Stimulated activated CD4-positive, alpha-beta T cell treated with anti-CD3 and anti-CD28 coated beads, Interleukin-15, amount 100 ng/mL, for 24 hours (primary cell): ENCODE results near the gene SLC15A2.
"Not testable (repeated sequence)": the region's sequence is repeated elsewhere in the genome, so short reads cannot be mapped to it uniquely, and the experiment has no call there.

Experiments used
- DNase-seq: peaks from one replicate; pipeline ENCODE4 v3.0.0-alpha.2; 2020

SLC15A2 gene

GRCh38 chr3:121938141-121938855 lies 44.1 kb downstream of the SLC15A2 start:
- not testable (repeated sequence) for DNase-seq

- no peak for DNase-seq
Observed at GRCh38 chr3:121941592-121941991, 47.4 kb downstream of the SLC15A2 start.

GRCh38 chr3:121942116-121942786 lies 48.0 kb downstream of the SLC15A2 start:
- DNase-seq = no peak

- DNase-seq = no peak
Observed at GRCh38 chr3:121943431-121943830, 49.2 kb downstream of the SLC15A2 start.

GRCh38 chr3:121948641-121949040 lies 54.4 kb downstream of the SLC15A2 start:
- DNase-seq = no peak

- no peak for DNase-seq
Observed at GRCh38 chr3:121951291-121951919, 57.2 kb downstream of the SLC15A2 start.

GRCh38 chr3:121956363-121956762 lies 62.2 kb downstream of the SLC15A2 start:
- no peak for DNase-seq

GRCh38 chr3:121957674-121958415 lies 63.6 kb downstream of the SLC15A2 start:
- no peak for DNase-seq

GRCh38 chr3:121958801-121959200 lies 64.6 kb downstream of the SLC15A2 start:
- no peak for DNase-seq

GRCh38 chr3:121961283-121961682 lies 67.1 kb downstream of the SLC15A2 start:
- no peak for DNase-seq

GRCh38 chr3:121962443-121962842 lies 68.2 kb downstream of the SLC15A2 start:
- DNase-seq = no peak

- no peak for DNase-seq
Observed at GRCh38 chr3:121963608-121964007, 69.4 kb downstream of the SLC15A2 start.

GRCh38 chr3:121969631-121970030 lies 75.4 kb downstream of the SLC15A2 start:
- no peak for DNase-seq

- DNase-seq = no peak
Observed at GRCh38 chr3:121970047-121970446, 75.8 kb downstream of the SLC15A2 start.

- no peak for DNase-seq
Observed at GRCh38 chr3:121974601-121975111, 80.5 kb downstream of the SLC15A2 start.

GRCh38 chr3:121975702-121976302 lies 81.6 kb downstream of the SLC15A2 start:
- no peak for DNase-seq

GRCh38 chr3:121976727-121977126 lies 82.5 kb downstream of the SLC15A2 start:
- DNase-seq = no peak

GRCh38 chr3:121979246-121979645 lies 85.0 kb downstream of the SLC15A2 start:
- DNase-seq = no peak

- DNase-seq = no peak
Observed at GRCh38 chr3:121979734-121980449, 85.7 kb downstream of the SLC15A2 start.

GRCh38 chr3:121980450-121980796 lies 86.2 kb downstream of the SLC15A2 start:
- DNase-seq = no peak

- no peak for DNase-seq
Observed at GRCh38 chr3:121981473-121981872, 87.3 kb downstream of the SLC15A2 start.

- DNase-seq = no peak
Observed at GRCh38 chr3:121985846-121986245, 91.6 kb downstream of the SLC15A2 start.
